OCI-LY3 (cell line): ENCODE measurements around the gene PDE3A.

Experiments used
- H2AFZ ChIP-seq: fragments of 200-600, 300-600 bp; shearing (Covaris generic); 2 replicates; pipeline ENCODE4 v1.6.0; 2014; ENCODE audit warnings: antibody characterized with exemption, low read depth, low read length
- H3K27ac ChIP-seq: fragments of 200-600, 300-600 bp; sonication (generic); 2 replicates; pipeline ENCODE4 v1.5.1; 2014; ENCODE audit warnings: mild to moderate bottlenecking, low read length, moderate library complexity, mixed read lengths
- H3K27me3 ChIP-seq: fragments of 200-600, 300-600 bp; sonication (generic); 2 replicates; pipeline ENCODE4 v1.6.1; 2014; ENCODE audit warnings: low read depth, low read length, mixed read lengths
- H3K36me3 ChIP-seq: fragments of 200-600, 300-600 bp; sonication (generic); replicated peaks from 2 replicates; pipeline ENCODE3; 2014; ENCODE audit warnings: low read depth, low read length, mixed read lengths
- H3K4me1 ChIP-seq: fragments of 300-600, 200-600 bp; sonication (generic); 2 replicates; pipeline ENCODE4 v1.6.1; 2014; ENCODE audit warnings: low read length, mixed read lengths
- H3K4me2 ChIP-seq: fragments of 200-600, 300-600 bp; sonication (generic); 2 replicates; pipeline ENCODE4 v1.6.1; 2014; ENCODE audit warnings: low read length, mixed read lengths
- H3K4me3 ChIP-seq: fragments of 300-600, 200-600 bp; sonication (generic); 2 replicates; pipeline ENCODE4 v1.5.1; 2014; ENCODE audit warnings: antibody characterized with exemption, mild to moderate bottlenecking, low read length, moderate library complexity
- H3K79me2 ChIP-seq: fragments of 300-600, 200-600 bp; shearing (Covaris generic); 2 replicates; pipeline ENCODE4 v1.6.1; 2014; ENCODE audit warnings: mild to moderate bottlenecking, low read length, mixed read lengths
- H3K9ac ChIP-seq: fragments of 300-600, 200-600 bp; shearing (Covaris generic); 2 replicates; pipeline ENCODE4 v1.6.0; 2014; ENCODE audit warnings: mild to moderate bottlenecking, low read length, moderate library complexity
- H3K9me3 ChIP-seq: fragments of 200-600, 300-600 bp; shearing (Covaris generic); 2 replicates; pipeline ENCODE4 v1.6.1; 2014; ENCODE audit warnings: low read length, mixed read lengths; ENCODE audit not compliant: insufficient read depth
- H4K20me1 ChIP-seq: fragments of 200-600, 300-600 bp; sonication (generic); 2 replicates; pipeline ENCODE4 v1.6.1; 2016; ENCODE audit warnings: low read length, mixed read lengths; ENCODE audit not compliant: insufficient read depth
- EZH2phosphoT487 ChIP-seq: fragments of 200-600 bp; shearing (Covaris generic); IDR thresholded peaks from 2 replicates; pipeline ENCODE4 v1.6.1; 2018; ENCODE audit warnings: antibody characterized with exemption, mixed run types, low read depth
- TF ChIP-seq, protein P1 (sequence below): fragments of 200-600, 300-600 bp; sonication (generic); IDR thresholded peaks from 2 replicates; pipeline ENCODE4 v1.5.1; 2014; ENCODE audit warnings: antibody characterized with exemption, low read length, low read depth

PDE3A gene

GRCh38 chr12:20403230-20403629 lies 34.9 kb downstream of the PDE3A start:
- Histone ChIP-seq H2AFZ (no peak overlapping the region), H3K9me3 (no peaks in the 10 kb centered on the region), H4K20me1 (no peaks in the 10 kb centered on the region), H3K79me2 (no peaks in the 10 kb centered on the region), H3K27ac (no peak overlapping the region), H3K9ac (no peak overlapping the region), H3K36me3 (no peaks in the 10 kb centered on the region), H3K4me1 (peaks cover 8% of the 10 kb centered on the region), H3K4me3 (no peak overlapping the region), H3K4me2 (no peak overlapping the region), H3K27me3 (no peaks in the 10 kb centered on the region)
- TF ChIP-seq EZH2phosphoT487 = no peak
- TF ChIP-seq, protein P1, sequence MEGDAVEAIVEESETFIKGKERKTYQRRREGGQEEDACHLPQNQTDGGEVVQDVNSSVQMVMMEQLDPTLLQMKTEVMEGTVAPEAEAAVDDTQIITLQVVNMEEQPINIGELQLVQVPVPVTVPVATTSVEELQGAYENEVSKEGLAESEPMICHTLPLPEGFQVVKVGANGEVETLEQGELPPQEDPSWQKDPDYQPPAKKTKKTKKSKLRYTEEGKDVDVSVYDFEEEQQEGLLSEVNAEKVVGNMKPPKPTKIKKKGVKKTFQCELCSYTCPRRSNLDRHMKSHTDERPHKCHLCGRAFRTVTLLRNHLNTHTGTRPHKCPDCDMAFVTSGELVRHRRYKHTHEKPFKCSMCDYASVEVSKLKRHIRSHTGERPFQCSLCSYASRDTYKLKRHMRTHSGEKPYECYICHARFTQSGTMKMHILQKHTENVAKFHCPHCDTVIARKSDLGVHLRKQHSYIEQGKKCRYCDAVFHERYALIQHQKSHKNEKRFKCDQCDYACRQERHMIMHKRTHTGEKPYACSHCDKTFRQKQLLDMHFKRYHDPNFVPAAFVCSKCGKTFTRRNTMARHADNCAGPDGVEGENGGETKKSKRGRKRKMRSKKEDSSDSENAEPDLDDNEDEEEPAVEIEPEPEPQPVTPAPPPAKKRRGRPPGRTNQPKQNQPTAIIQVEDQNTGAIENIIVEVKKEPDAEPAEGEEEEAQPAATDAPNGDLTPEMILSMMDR = no peak

- Histone ChIP-seq H3K4me3 (no peak overlapping the region), H3K79me2 (no peaks in the 10 kb centered on the region), H3K9ac (no peak overlapping the region), H3K9me3 (no peaks in the 10 kb centered on the region), H3K27me3 (no peaks in the 10 kb centered on the region), H3K4me1 (peaks cover 8% of the 10 kb centered on the region), H2AFZ (no peak overlapping the region), H4K20me1 (no peaks in the 10 kb centered on the region), H3K36me3 (no peaks in the 10 kb centered on the region), H3K27ac (no peak overlapping the region), H3K4me2 (no peak overlapping the region)
- TF ChIP-seq EZH2phosphoT487 = no peak
- TF ChIP-seq, protein P1 = no peak
These were observed 36.4 kb downstream of the PDE3A start for GRCh38 chr12:20404576-20405346.

DNA sequence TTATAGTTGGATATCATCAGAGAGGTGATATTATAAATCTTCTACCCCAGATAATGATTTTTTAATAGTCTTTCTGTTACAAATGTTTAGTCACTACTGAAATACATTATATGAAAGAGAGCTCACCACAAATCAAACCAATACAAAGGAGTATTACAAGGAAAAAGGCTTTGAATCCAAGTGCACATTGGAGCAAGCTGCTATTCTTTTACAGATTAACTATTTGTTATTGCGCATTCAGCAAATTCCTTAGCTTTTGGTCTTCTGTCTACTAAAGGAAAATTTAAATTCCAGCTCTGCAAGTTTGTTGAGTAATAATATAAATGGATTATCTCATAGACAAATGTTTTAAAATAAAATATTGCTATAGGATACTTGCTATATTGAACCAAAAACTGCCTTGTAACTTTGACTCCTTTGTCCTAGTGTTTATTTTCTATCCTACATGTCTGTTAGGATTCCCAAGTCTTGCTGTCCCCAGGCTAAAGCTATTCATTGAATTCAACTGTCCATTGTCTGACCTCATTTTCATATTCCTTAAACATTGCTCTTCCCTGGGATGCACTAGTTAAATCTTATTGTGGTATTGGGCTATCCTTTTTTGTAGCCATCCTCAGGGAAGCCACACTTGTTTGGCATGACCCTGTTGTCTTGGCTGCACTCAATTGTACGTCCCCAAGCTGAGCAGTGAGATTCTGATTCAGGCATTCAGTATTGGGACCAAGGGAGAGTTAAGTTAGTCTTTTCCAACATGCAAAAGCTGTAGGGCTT lies 41.5 kb downstream of the PDE3A start:
- Histone ChIP-seq H3K4me3 (no peak overlapping the region), H3K9ac (no peak overlapping the region), H3K79me2 (no peaks in the 10 kb centered on the region), H2AFZ (no peak overlapping the region), H3K4me1 (peaks cover 6% of the 10 kb centered on the region), H3K36me3 (no peaks in the 10 kb centered on the region), H4K20me1 (no peaks in the 10 kb centered on the region), H3K4me2 (no peak overlapping the region), H3K27me3 (no peaks in the 10 kb centered on the region), H3K27ac (no peak overlapping the region), H3K9me3 (no peaks in the 10 kb centered on the region)
- no peak for TF ChIP-seq EZH2phosphoT487
- TF ChIP-seq, protein P1 = no peak

DNA sequence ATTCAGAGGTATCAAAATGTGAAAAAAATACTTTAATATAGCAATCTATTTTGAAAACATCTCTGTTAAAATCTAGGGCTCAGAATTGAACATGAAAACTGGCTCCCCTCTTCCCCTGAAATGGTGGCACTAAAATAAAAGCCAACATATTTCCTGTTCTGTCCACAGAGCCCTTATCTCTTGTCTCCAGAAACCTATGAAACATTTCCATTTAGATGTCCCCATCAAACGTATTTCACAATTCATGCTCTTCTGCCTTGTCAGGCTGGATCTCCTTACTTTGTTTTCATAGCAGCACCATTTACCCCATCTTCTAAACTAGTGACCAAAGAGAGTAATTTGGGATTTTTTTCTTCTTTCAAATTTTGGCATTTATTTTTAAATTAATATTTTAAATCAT lies 42.4 kb downstream of the PDE3A start:
- H3K36me3 ChIP-seq = no peaks in the 10 kb centered on the region
- TF ChIP-seq, protein P1 = no peak
- no peak for TF ChIP-seq EZH2phosphoT487
- H3K9me3 ChIP-seq = no peaks in the 10 kb centered on the region
- no peaks in the 10 kb centered on the region for H4K20me1 ChIP-seq
- H3K27me3 ChIP-seq = no peaks in the 10 kb centered on the region
- no peaks in the 10 kb centered on the region for H3K4me1 ChIP-seq
- no peak overlapping the region for H3K4me3 ChIP-seq
- no peak overlapping the region for H2AFZ ChIP-seq
- H3K27ac ChIP-seq = no peak overlapping the region
- no peaks in the 10 kb centered on the region for H3K79me2 ChIP-seq
- no peak overlapping the region for H3K9ac ChIP-seq
- H3K4me2 ChIP-seq = no peak overlapping the region
